Immature natural killer cell (primary cell): ENCODE results near the gene GRIK3. TPM values are rescaled to one million over a fixed set of nuclear protein-coding genes. Genes with fewer than 3 reads are reported as not detected.

Experiments
- DNase-seq, 3 donors: peaks; one replicate each; pipeline ENCODE4 v3.0.0; 2022; ENCODE audit warnings: mixed read lengths in 1 of 3
- H3K27ac Mint-ChIP-seq, 6 donors: one replicate each; pipeline ENCODE4 v1.8.0; 2020; ENCODE audit warnings: mixed read lengths in 6 of 6, mild to moderate bottlenecking in 5 of 6, inconsistent platforms in 4 of 6, moderate library complexity in 3 of 6
- H3K27me3 Mint-ChIP-seq, 3 donors: one replicate each; pipeline ENCODE4 v1.8.0; 2020 to 2021; ENCODE audit warnings: low read depth in 3 of 3, mild to moderate bottlenecking in 3 of 3, mixed read lengths in 3 of 3, moderate library complexity in 3 of 3, inconsistent platforms in 1 of 3
- H3K36me3 Mint-ChIP-seq, 3 donors: one replicate each; pipeline ENCODE4 v1.8.0; 2020; ENCODE audit warnings: mixed read lengths in 3 of 3, inconsistent platforms in 2 of 3, mild to moderate bottlenecking in 2 of 3
- H3K4me1 Mint-ChIP-seq, 2 donors: one replicate each; pipeline ENCODE4 v1.8.0; 2020; ENCODE audit warnings: inconsistent platforms in 2 of 2, mild to moderate bottlenecking in 2 of 2, mixed read lengths in 2 of 2, moderate library complexity in 1 of 2
- H3K4me3 Mint-ChIP-seq, 5 donors: one replicate each; pipeline ENCODE4 v1.8.0; 2020; ENCODE audit warnings: mild to moderate bottlenecking in 5 of 5, mixed read lengths in 5 of 5, inconsistent platforms in 3 of 5, moderate library complexity in 3 of 5
- H3K9me3 Mint-ChIP-seq, 6 donors: one replicate each; pipeline ENCODE4 v1.8.0; 2020; ENCODE audit warnings: mild to moderate bottlenecking in 6 of 6, mixed read lengths in 6 of 6, inconsistent platforms in 4 of 6, moderate library complexity in 3 of 6
- polyA plus RNA-seq, 3 donors: library from polyadenylated mRNA; unstranded; fragments of 300-500 nt; fragmentation: Illumina TruSeq; gene quantifications; one replicate each; pipeline ENCODE4 v1.2.3, GENCODE V29; 2021

Gene GRIK3
- polyA plus RNA-seq, 3 donors from 2014 or later: not detected

- Mint-ChIP-seq H3K9me3 (no peaks in the 10 kb centered on the region), H3K4me3 (no peak overlapping the region), H3K27me3 (peaks cover 0 to 8% (median 7%) of the 10 kb centered on the region in 3 donors), H3K4me1 (no peaks in the 10 kb centered on the region), H3K27ac (no peak overlapping the region), H3K36me3 (no peaks in the 10 kb centered on the region)
- no peak for DNase-seq
Observed at GRCh38 chr1:36948606-36949005, 85.7 kb downstream of the GRIK3 start.

GRCh38 chr1:36948147-36948546 is 86.2 kb downstream of the GRIK3 start:
- H3K4me1 Mint-ChIP-seq: no peaks in the 10 kb centered on the region
- no peak overlapping the region for H3K27ac Mint-ChIP-seq
- no peaks in the 10 kb centered on the region for H3K36me3 Mint-ChIP-seq
- H3K9me3 Mint-ChIP-seq: no peaks in the 10 kb centered on the region
- H3K27me3 Mint-ChIP-seq: peaks cover 0 to 8% (median 7%) of the 10 kb centered on the region in 3 donors
- no peak overlapping the region for H3K4me3 Mint-ChIP-seq
- no peak for DNase-seq

- Mint-ChIP-seq H3K9me3 (no peaks in the 10 kb centered on the region), H3K27me3 (peaks cover 0 to 8% (median 7%) of the 10 kb centered on the region in 3 donors), H3K4me1 (no peaks in the 10 kb centered on the region), H3K27ac (no peak overlapping the region), H3K4me3 (no peak overlapping the region), H3K36me3 (no peaks in the 10 kb centered on the region)
- DNase-seq: no peak
Observed at GRCh38 chr1:36947384-36947783, 86.9 kb downstream of the GRIK3 start.

GRCh38 chr1:36944883-36945282 is 89.4 kb downstream of the GRIK3 start:
- H3K27me3 Mint-ChIP-seq: peaks cover 0 to 7% (median 6%) of the 10 kb centered on the region in 3 donors
- H3K4me3 Mint-ChIP-seq: no peak overlapping the region
- DNase-seq: no peak
- H3K9me3 Mint-ChIP-seq: no peaks in the 10 kb centered on the region
- H3K27ac Mint-ChIP-seq: no peak overlapping the region
- no peaks in the 10 kb centered on the region for H3K36me3 Mint-ChIP-seq
- no peaks in the 10 kb centered on the region for H3K4me1 Mint-ChIP-seq

- no peak for DNase-seq
- H3K4me1 Mint-ChIP-seq: no peaks in the 10 kb centered on the region
- no peaks in the 10 kb centered on the region for H3K9me3 Mint-ChIP-seq
- no peaks in the 10 kb centered on the region for H3K36me3 Mint-ChIP-seq
- H3K27ac Mint-ChIP-seq: no peak overlapping the region
- H3K4me3 Mint-ChIP-seq: no peak overlapping the region
- H3K27me3 Mint-ChIP-seq: peaks cover 0 to 10% (median 2%) of the 10 kb centered on the region in 3 donors
Observed at GRCh38 chr1:36942148-36942547, 92.2 kb downstream of the GRIK3 start.

GRCh38 chr1:36941316-36941978 is 92.9 kb downstream of the GRIK3 start:
- H3K9me3 Mint-ChIP-seq: no peaks in the 10 kb centered on the region
- no peak overlapping the region for H3K27ac Mint-ChIP-seq
- no peaks in the 10 kb centered on the region for H3K36me3 Mint-ChIP-seq
- no peaks in the 10 kb centered on the region for H3K4me1 Mint-ChIP-seq
- peaks cover 1 to 14% (median 4%) of the 10 kb centered on the region in 3 donors for H3K27me3 Mint-ChIP-seq
- DNase-seq: no peak
- no peak overlapping the region for H3K4me3 Mint-ChIP-seq

GRCh38 chr1:36938819-36939218 is 95.5 kb downstream of the GRIK3 start:
- no peaks in the 10 kb centered on the region for H3K9me3 Mint-ChIP-seq
- H3K27me3 Mint-ChIP-seq: peaks cover 3 to 12% (median 5%) of the 10 kb centered on the region in 3 donors
- no peaks in the 10 kb centered on the region for H3K36me3 Mint-ChIP-seq
- no peak for DNase-seq
- no peaks in the 10 kb centered on the region for H3K4me1 Mint-ChIP-seq
- no peak overlapping the region for H3K4me3 Mint-ChIP-seq
- no peak overlapping the region for H3K27ac Mint-ChIP-seq

- H3K9me3 Mint-ChIP-seq: no peaks in the 10 kb centered on the region
- no peaks in the 10 kb centered on the region for H3K36me3 Mint-ChIP-seq
- H3K4me3 Mint-ChIP-seq: no peak overlapping the region
- no peaks in the 10 kb centered on the region for H3K4me1 Mint-ChIP-seq
- DNase-seq: no peak
- H3K27ac Mint-ChIP-seq: no peak overlapping the region
- peaks cover 3 to 12% (median 5%) of the 10 kb centered on the region in 3 donors for H3K27me3 Mint-ChIP-seq
Observed at GRCh38 chr1:36937371-36937770, 96.9 kb downstream of the GRIK3 start.

- no peaks in the 10 kb centered on the region for H3K36me3 Mint-ChIP-seq
- no peak overlapping the region for H3K4me3 Mint-ChIP-seq
- peaks cover 5 to 6% (median 6%) of the 10 kb centered on the region in 3 donors for H3K27me3 Mint-ChIP-seq
- H3K27ac Mint-ChIP-seq: no peak overlapping the region
- no peak for DNase-seq
- H3K9me3 Mint-ChIP-seq: no peaks in the 10 kb centered on the region
- H3K4me1 Mint-ChIP-seq: no peaks in the 10 kb centered on the region
Observed at GRCh38 chr1:36934061-36934460, 100.3 kb downstream of the GRIK3 start.

GRCh38 chr1:36927826-36928225 is 106.5 kb downstream of the GRIK3 start:
- Mint-ChIP-seq H3K4me1 (no peaks in the 10 kb centered on the region), H3K9me3 (no peaks in the 10 kb centered on the region), H3K4me3 (no peak overlapping the region), H3K27ac (no peak overlapping the region), H3K36me3 (no peaks in the 10 kb centered on the region), H3K27me3 (peaks cover 0 to 3% (median 1%) of the 10 kb centered on the region in 3 donors)
- DNase-seq: no peak

- Mint-ChIP-seq H3K9me3 (no peaks in the 10 kb centered on the region), H3K4me1 (no peaks in the 10 kb centered on the region), H3K4me3 (no peak overlapping the region), H3K27me3 (peaks cover 0 to 2% (median 0%) of the 10 kb centered on the region in 3 donors), H3K27ac (no peak overlapping the region), H3K36me3 (no peaks in the 10 kb centered on the region)
- DNase-seq: no peak
Observed at GRCh38 chr1:36925251-36925650, 109.1 kb downstream of the GRIK3 start.

GRCh38 chr1:36924282-36924811 is 110.0 kb downstream of the GRIK3 start:
- Mint-ChIP-seq H3K36me3 (no peaks in the 10 kb centered on the region), H3K4me3 (no peak overlapping the region), H3K4me1 (no peaks in the 10 kb centered on the region), H3K27me3 (peaks cover 0 to 4% (median 0%) of the 10 kb centered on the region in 3 donors), H3K27ac (no peak overlapping the region), H3K9me3 (no peaks in the 10 kb centered on the region)
- peak in 2 of 3 donors; percentile 7 to 17 for DNase-seq

GRCh38 chr1:36922593-36923426 is 111.5 kb downstream of the GRIK3 start:
- Mint-ChIP-seq H3K27ac (no peak overlapping the region), H3K27me3 (peaks cover 0 to 4% (median 3%) of the 10 kb centered on the region in 3 donors), H3K4me3 (no peak overlapping the region), H3K9me3 (no peaks in the 10 kb centered on the region), H3K36me3 (no peaks in the 10 kb centered on the region), H3K4me1 (no peaks in the 10 kb centered on the region)
- no peak for DNase-seq

GRCh38 chr1:36922071-36922470 is 112.2 kb downstream of the GRIK3 start:
- Mint-ChIP-seq H3K4me3 (no peak overlapping the region), H3K9me3 (no peaks in the 10 kb centered on the region), H3K4me1 (no peaks in the 10 kb centered on the region), H3K27ac (no peak overlapping the region), H3K27me3 (peaks cover 0 to 4% (median 3%) of the 10 kb centered on the region in 3 donors), H3K36me3 (no peaks in the 10 kb centered on the region)
- no peak for DNase-seq
